ENCODE data around the gene RNF112.
"Not testable (repeated sequence)": the region's sequence is repeated elsewhere in the genome, so short reads cannot be mapped to it uniquely, and the experiment has no call there.

The RNF112 gene

DNA sequence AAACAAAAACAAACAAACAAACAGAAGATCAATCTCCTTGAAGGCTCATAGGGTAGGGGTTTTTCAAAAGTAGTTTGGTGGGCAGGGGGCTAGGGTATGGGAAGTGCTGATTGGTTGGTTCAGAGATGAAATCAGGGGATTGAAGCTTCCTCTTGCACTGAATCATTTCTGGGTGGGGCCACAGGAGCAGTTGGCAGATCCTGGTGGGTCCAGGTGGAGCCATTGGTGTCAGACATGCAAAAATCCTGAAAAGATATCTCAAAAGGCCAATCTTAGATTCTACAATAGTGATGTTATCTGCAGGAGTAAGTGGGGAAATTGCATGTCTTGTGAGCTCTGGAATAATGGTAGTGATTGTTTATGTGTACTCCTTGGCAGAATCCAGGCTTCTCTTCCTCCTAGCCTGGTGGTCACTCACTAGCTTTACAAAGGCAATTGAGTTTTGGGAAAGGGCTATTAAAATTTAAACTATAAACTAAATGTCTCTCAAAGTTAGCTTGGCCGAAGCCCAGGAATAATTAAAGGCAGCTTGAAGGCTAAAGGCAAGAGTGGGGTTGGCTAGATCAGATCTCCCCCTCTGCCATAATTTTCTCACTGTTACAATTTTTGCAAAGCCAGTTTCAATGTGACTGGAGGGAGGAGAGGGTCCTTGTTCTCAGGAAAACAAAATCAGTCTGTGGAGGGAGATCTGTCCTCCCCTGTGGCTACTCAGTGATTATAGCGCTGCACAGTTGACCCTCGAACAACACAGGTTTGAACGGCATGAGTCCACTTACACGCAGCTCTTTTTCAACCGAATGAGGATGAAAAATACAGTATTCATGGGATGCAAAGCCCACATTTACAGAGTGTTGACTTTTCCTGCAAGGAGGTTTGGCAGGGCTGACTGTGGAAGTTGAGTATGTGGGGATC is 45.2 kb downstream of the RNF112 start:
- no peak for DNase-seq

DNA sequence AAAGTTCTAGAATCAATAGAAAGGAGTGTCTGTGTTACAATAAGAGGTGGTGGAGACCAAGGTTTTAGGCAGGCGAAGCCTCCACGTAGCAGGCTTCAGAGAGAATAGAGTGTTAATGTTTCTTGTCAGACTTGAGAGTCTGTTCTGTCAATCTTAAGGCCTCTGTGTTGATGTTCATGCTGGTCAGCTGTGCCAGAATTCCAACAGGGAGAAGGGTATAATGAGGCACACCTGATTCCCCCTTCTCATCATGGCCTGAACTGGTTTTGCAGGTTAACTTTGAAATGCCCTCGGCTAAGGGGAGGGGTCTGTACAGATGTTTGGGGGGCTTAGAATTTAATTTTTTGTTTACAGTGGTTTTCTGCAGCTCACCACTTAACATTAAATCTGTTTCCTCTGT is 46.0 kb downstream of the RNF112 start:
- DNase-seq, result no peak

- no peak for DNase-seq
These were observed 46.8 kb downstream of the RNF112 start for GRCh38 chr17:19457830-19458271.

GRCh38 chr17:19458481-19458880 is 47.4 kb downstream of the RNF112 start:
- DNase-seq, result not testable (repeated sequence)

GRCh38 chr17:19459018-19459655 is 48.1 kb downstream of the RNF112 start:
- not testable (repeated sequence) for DNase-seq

DNA sequence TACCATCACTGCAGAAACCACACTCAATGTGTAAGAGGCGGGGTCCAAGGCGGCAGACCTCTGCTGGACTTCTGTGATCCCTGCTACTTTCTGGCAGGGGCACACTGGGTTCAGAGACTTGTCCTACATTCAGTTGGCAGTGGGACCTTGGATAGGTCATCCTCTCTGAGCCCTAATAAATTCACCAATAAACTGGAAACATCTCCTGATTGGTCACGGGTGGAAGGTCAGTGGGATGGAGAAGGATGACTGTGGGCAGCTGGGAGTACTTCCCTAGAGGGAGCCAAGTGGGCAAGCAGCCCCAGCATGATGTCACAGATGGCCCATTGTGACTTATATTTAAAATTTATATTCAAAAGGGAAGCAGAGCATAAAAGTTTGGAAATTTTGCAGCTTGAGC is 49.7 kb downstream of the RNF112 start:
- DNase-seq, result no peak

DNA sequence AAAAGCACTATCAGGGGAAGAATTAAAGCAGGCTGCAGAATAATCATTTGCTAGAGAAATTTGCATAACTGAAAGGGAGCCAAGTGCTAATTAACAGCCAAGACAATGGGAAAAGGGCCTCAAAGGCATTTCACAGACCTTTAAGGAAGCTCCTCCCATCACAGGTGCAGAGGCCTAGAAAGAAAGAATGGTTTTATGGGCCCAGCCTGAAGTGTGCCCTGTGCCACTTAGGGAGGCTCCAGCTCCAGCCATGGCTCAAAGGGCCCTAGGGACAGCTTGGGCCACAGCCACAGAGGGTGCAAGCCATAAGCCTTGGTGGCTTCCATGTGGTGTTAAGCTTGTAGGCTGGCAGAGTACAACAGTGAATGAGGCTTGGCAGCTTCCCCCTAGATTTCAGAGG is 50.1 kb downstream of the RNF112 start:
- peak; percentile 48 for DNase-seq

GRCh38 chr17:19461681-19462080 is 50.6 kb downstream of the RNF112 start:
- DNase-seq, result no peak

GRCh38 chr17:19462456-19463035 is 51.5 kb downstream of the RNF112 start:
- DNase-seq, result not testable (repeated sequence)

DNA sequence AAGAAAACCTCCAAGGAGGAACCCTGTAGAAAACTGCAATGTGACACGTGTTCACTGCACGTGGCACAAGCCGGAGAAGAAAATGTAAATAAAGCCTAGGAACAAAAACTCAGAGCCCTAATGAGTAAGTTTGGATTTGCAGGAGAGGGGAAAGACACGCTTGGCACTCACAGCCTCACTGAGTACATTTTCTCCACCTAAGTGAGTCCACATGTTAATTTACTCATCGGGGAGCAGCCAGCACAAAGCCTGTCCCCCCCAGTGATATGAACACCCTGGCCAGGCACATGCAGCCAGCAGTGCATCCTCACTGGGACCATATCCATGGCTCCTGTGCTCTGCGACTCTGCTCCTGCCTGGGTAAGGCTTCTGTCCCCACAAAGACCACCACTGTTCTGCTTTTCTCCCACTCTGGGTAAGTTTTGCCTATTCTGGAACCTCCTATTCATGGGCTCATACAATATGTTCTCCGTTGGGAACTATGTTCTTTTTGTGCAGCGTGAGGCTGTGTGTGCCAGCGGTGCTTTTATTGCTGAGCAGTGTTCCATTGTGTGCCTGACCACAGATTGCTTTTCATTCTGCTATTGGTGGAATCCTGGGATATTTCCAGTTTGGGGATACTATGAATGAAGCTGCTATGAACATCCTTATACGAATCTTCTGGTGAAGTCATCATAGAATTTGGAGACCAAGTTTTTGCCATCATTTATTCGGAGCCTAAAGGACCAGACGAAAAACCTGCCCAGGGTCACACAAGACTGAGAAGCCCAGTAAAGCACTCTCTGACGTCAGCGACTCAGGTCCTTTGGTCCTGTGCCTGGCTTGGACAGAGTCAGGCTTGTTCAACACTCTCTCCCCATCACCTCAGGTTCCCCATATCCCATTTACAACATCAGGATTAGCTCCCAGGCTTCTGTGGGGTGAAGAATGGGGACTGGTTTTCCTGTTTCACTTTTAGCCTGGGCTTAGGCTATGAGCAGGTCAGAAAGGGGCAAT is 53.3 kb downstream of the RNF112 start:
- DNase-seq, result no peak
